ENCODE data around the gene DDX46.

DDX46 gene

DNA sequence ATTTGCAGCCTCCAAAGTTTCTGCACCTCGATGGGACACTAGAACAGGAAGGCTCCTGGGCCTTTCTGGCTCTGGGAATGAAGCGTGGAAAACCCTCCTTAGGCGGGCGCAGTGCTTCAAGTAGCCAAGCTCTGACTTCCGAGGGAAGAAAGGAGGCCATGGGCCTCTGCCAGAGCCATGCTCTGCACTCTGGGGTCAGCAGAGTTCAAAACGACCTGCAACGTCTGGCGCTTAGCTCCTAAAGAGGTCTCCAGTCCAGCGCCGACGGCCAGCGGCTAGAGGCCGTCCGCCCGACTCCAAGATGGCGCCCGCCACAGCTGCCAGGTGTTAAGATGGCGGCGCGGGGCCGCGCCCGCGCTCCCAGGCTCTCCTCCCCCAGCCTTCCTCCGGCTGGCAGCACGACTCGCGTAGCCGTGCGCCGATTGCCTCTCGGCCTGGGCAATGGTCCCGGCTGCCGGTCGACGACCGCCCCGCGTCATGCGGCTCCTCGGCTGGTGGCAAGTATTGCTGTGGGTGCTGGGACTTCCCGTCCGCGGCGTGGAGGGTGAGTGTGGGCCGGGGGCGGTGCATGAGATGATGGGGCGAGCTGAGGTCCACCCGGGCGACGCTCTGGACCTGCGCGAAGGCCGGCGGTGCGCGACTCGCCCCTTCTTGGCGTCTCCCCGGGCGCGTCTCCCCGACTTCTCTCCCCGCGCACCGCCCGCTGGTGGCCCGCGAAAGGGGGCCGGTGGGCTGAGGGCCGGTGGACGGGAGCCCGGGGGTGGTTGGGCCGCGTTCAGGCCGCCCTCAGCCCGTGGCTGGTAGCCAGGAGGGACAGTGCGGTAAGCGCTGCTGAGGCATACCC is 115.6 kb downstream of the DDX46 start, which contains the start of gene TXNDC15:
Gene TXNDC15 (plus strand): TSS at position 385 of the 844 bp plus-strand sequence. CDS start 57 bp downstream, at position 442.
- H3K4me3 ChIP-seq (ENCODE audit: severe bottlenecking) = peak within 1 kb of the TSS; percentile 67

DNA sequence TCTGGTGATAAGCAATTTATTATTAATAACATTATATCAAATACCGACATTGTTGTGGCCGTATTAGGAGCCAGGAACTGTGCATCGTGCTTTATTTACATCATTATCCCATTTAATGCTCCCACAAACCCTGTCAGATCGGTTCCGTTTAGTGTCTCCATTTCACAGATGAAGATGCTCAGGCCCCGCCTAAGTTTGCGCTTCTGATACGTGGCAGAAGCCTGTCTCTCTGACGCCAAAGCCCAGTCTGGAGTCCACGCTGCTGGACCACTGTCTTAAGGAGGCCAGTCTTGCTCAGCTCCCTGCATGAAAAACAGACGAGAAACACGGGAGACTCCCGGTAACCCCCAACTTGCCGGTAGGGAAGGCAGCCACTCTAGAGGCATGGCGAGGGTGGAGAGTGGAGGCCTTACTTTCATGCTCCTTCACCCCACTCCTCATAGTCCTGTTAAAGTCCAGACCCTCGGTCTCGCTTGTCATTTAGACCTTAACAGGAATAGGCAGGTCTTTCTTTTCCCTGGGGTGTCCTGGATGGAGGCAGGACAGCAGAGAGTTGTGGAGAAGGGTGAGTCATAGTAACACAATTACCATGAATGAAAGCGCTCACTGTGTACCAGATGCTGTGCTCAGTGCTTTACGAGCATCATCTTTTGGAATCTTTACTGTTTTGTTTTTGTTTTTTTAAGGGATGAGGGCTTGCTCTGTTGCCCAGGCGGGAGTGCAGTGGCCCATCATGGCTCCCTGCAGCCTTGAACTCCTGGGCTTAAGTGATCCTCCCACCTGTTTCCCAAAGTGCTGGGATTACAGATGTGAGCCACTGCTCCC is 116.5 kb downstream of the DDX46 start:
- DNase-seq (ENCODE audit: low spot score) (peak; percentile 82), ATAC-seq (ENCODE audit: low read depth) (peak; percentile 74)
- 0 out of 2 replicates have a peak, but pooled peaks cover 5% of the 10 kb centered on the region for H3K36me3 ChIP-seq (ENCODE audit: low read depth)
- no peaks in the 10 kb centered on the region for H3K27me3 ChIP-seq (ENCODE audit: insufficient read depth, poor library complexity, severe bottlenecking)
- H3K27ac ChIP-seq (ENCODE audit: poor library complexity, severe bottlenecking) = peak overlapping the region; percentile 80
- H3K4me3 ChIP-seq (ENCODE audit: severe bottlenecking) = peak overlapping the region; percentile 67
- H3K4me1 ChIP-seq (ENCODE audit: insufficient read depth, poor library complexity, severe bottlenecking) = peaks cover 5% of the 10 kb centered on the region
- no peaks in the 10 kb centered on the region for H3K9me3 ChIP-seq (ENCODE audit: severe bottlenecking)
- TF ChIP-seq, protein P1, sequence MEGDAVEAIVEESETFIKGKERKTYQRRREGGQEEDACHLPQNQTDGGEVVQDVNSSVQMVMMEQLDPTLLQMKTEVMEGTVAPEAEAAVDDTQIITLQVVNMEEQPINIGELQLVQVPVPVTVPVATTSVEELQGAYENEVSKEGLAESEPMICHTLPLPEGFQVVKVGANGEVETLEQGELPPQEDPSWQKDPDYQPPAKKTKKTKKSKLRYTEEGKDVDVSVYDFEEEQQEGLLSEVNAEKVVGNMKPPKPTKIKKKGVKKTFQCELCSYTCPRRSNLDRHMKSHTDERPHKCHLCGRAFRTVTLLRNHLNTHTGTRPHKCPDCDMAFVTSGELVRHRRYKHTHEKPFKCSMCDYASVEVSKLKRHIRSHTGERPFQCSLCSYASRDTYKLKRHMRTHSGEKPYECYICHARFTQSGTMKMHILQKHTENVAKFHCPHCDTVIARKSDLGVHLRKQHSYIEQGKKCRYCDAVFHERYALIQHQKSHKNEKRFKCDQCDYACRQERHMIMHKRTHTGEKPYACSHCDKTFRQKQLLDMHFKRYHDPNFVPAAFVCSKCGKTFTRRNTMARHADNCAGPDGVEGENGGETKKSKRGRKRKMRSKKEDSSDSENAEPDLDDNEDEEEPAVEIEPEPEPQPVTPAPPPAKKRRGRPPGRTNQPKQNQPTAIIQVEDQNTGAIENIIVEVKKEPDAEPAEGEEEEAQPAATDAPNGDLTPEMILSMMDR (IDR thresholded peaks at IDR 0.05; ENCODE audit: poor library complexity, severe bottlenecking) = no peak

More for the DNA sequence above, 115.6 kb downstream of the DDX46 start, which contains the start of gene TXNDC15:
- H3K27ac ChIP-seq (ENCODE audit: poor library complexity, severe bottlenecking) = peak within 1 kb of the TSS; percentile 80
- no peaks in the 10 kb centered on the region for H3K9me3 ChIP-seq (ENCODE audit: severe bottlenecking)
- peaks cover 5% of the 10 kb centered on the region for H3K4me1 ChIP-seq (ENCODE audit: insufficient read depth, poor library complexity, severe bottlenecking)
- H3K36me3 ChIP-seq (ENCODE audit: low read depth) = 0 out of 2 replicates have a peak, but pooled peaks cover 5% of the 10 kb centered on the region
- ATAC-seq (ENCODE audit: low read depth) (peak; percentile 86), DNase-seq (ENCODE audit: low spot score) (peak; percentile 84)
- H3K27me3 ChIP-seq (ENCODE audit: insufficient read depth, poor library complexity, severe bottlenecking) = no peaks in the 10 kb centered on the region
- TF ChIP-seq, protein P1 (IDR thresholded peaks at IDR 0.05; ENCODE audit: poor library complexity, severe bottlenecking) = no peak

- Histone ChIP-seq H3K9me3 (ENCODE audit: severe bottlenecking) (no peaks in the 10 kb centered on the region), H3K36me3 (ENCODE audit: low read depth) (0 out of 2 replicates have a peak, but pooled peaks cover 5% of the 10 kb centered on the region), H3K4me1 (ENCODE audit: insufficient read depth, poor library complexity, severe bottlenecking) (peaks cover 5% of the 10 kb centered on the region), H3K27me3 (ENCODE audit: insufficient read depth, poor library complexity, severe bottlenecking) (no peaks in the 10 kb centered on the region), H3K27ac (ENCODE audit: poor library complexity, severe bottlenecking) (no peak overlapping the region), H3K4me3 (ENCODE audit: severe bottlenecking) (no peak overlapping the region)
- DNase-seq (ENCODE audit: low spot score) (no peak), ATAC-seq (ENCODE audit: low read depth) (no peak)
- TF ChIP-seq, protein P1 (IDR thresholded peaks at IDR 0.05; ENCODE audit: poor library complexity, severe bottlenecking) = no peak
These were observed 118.6 kb downstream of the DDX46 start for GRCh38 chr5:134877159-134877558.

GRCh38 chr5:134878403-134878802 is 119.8 kb downstream of the DDX46 start:
- Histone ChIP-seq H3K36me3 (ENCODE audit: low read depth) (0 out of 2 replicates have a peak, but pooled peaks cover 5% of the 10 kb centered on the region), H3K4me1 (ENCODE audit: insufficient read depth, poor library complexity, severe bottlenecking) (peaks cover 5% of the 10 kb centered on the region), H3K27me3 (ENCODE audit: insufficient read depth, poor library complexity, severe bottlenecking) (no peaks in the 10 kb centered on the region), H3K9me3 (ENCODE audit: severe bottlenecking) (no peaks in the 10 kb centered on the region), H3K4me3 (ENCODE audit: severe bottlenecking) (no peak overlapping the region), H3K27ac (ENCODE audit: poor library complexity, severe bottlenecking) (no peak overlapping the region)
- ATAC-seq (ENCODE audit: low read depth) (no peak), DNase-seq (ENCODE audit: low spot score) (no peak)
- TF ChIP-seq, protein P1 (IDR thresholded peaks at IDR 0.05; ENCODE audit: poor library complexity, severe bottlenecking) = no peak
